HG03135 (cell line): ENCODE data around the gene PITPNC1.
"Not testable (repeated sequence)": the region's sequence is repeated elsewhere in the genome, so short reads cannot be mapped to it uniquely, and the experiment has no call there.

Experiments
- ATAC-seq: cut with Tn5 transposase; IDR thresholded peaks from one replicate; pipeline ENCODE4 v1.9.1; 2021; ENCODE audit warnings: mild to moderate bottlenecking, moderate library complexity; ENCODE audit not compliant: unreplicated experiment

The PITPNC1 gene

DNA sequence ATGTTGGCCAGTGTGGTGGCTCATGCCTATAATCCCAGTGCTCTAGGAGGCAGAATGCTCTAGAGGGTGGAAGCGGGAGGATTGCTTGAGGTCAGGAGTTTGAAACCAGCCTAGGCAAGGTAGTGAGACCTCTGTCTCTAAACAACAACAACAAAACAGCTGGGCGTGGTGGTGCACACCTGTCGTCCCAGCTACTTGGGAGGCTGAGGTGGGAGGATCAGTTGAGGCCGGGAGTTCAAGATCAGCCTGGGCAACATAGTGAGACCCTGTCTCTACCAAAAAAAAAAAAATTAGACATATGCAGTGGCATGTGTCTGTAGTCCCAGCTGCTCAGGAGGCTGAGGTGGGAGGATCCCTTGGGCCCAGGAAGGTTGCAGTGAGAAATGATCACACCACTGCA is 53.4 kb downstream of the PITPNC1 start:
- ATAC-seq, result not testable (repeated sequence)

GRCh38 chr17:67431249-67432015 is 54.4 kb downstream of the PITPNC1 start:
- no peak for ATAC-seq

DNA sequence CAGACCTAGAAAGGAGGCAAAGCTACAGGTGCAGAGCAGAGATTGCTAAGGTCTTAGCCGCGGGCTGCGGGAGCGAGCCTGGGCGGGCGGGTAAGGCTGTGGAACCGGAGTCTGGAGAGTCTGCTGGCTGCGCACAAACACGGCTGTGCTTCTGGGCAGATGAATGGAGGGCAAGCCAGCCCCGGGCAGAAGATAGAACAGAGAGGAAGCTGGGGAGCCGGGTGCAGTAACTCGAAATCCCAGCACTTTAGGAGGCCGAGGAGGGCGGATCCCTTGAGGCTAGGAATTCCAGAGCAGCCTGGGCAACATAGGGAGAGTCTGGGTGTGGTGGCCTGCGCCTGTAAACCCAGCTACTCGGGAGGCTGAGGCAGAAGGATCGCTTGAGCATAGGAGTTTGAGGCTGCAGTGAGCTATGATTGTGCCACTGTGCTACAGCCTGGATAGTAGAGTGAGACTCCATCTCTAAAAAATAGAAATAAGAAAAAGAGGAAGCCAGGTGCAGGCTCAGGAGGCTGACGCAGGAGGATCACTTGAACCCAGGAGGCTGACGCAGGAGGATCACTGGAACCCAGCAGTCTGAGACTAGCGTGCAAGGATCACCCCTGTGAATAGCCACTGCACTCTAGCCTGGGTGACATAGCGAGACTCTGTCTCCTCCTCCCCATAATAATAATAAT is 56.3 kb downstream of the PITPNC1 start:
- ATAC-seq, result no peak

GRCh38 chr17:67434061-67434525 is 57.0 kb downstream of the PITPNC1 start:
- ATAC-seq, result no peak

GRCh38 chr17:67435122-67435521 is 58.0 kb downstream of the PITPNC1 start:
- no peak for ATAC-seq

- ATAC-seq, result no peak
Observed at GRCh38 chr17:67435786-67436185, 58.7 kb downstream of the PITPNC1 start.

DNA sequence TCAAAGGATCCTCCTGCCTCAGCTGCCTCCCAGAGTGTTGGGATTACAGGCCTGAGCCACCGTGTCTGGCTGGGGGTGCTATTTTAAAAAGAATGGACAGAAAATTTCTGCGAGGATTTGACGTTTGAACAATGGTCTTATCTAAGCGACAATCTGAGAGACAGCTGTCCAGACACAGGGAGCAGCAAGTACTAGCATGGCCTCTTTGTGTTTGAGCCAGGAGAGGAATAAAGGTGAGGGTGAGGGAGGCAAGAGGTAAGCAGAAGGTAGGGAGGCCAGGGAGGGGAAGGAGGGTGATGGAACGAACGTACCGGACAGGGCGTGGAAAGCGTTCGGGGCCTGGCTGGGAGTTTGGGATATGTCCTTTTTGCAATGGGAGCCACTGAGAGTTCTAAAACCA is 59.2 kb downstream of the PITPNC1 start:
- no peak for ATAC-seq

GRCh38 chr17:67438667-67439066 is 61.6 kb downstream of the PITPNC1 start:
- ATAC-seq, result no peak

DNA sequence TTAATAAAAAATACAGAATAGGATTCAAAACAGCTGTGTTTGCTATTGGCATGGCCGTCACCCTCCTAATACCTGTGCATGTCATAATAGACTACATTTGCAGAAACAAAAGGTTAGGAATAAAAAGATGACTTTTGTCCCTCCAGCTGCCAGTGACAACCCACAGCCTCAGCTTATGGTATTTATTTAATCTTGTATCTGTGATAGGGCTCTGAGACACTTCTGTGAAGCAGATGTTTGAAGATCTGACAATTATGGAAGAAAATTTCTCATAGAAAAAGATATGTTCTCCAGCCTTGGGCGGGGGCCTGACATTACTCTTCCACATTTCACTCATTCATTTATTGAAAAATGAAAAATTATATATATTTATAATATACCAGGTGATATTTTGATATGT is 62.2 kb downstream of the PITPNC1 start:
- no peak for ATAC-seq

DNA sequence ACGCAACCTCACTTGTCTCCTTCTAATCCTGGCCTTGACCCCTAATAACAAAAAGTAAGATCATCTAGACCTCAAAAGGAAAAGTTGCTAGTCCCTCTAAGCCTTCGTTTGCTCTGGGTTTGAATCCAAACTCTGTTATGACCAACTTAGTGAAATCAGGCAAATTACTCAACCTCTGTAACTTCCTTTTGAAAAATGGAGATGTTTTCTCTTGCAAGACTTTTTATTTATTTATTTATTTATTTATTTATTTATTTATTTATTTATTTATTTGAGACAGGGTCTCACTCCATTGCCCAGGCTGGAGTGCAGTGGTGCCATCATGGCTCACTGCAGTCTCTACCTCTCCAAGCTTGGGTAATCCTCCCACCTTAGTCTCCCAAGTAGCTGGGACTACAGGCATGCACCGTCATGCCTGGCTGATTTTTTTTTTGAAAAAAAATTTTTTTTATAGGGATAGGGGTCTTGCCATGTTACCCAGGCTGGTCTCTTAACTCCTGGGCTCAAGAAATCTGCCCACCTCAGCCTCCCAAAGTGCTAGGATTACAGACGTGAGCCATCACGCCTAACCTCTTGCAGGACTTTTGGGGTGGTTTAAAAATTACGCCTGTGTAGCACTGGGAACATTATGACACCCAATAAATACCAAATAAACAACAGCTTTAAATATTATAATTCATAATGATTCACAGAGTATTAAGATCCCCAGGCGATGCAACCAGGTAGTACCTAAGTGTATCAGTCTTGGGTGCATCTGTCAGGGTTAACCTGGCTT is 63.4 kb downstream of the PITPNC1 start:
- ATAC-seq, result no peak

DNA sequence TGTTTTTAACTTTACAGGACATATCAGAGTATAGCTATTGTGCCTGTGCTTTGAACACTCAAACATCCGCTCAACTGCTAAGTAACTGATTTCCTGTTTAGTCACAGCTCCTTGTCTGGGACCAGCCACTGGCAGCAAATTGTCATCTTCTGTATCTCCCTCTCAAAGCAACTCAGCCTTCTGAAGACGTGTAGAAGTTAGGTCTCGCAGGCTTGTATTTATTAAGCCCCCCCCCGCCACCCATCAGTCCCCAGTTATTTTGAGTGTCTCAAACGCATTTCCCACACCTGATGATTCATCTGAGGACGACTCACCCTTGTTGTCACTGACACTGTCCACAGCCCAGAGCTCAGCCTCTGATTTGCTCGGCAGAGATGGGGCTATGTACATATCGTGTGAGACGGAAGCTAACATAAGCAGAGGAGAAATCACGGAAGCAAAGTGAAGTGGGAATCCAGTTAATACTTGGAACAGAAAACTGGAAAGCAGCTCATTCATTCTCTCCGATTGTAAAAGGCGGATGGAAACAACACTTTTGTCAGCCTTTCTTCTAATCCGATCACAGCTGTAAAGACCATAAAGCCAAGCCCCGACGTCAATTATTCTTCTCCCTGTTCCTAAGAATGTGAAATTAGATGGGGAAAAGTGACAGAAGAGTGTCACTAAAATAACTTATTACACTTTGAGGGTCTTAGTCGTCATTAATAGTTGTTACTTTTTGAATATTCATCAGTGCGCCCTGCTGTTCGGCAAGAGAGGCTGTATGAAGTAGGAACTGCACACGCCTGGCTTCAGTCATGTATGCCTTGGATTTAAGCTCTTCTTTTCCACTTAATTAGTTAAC is 64.2 kb downstream of the PITPNC1 start:
- ATAC-seq, result no peak

- ATAC-seq, result no peak
Observed at GRCh38 chr17:67441896-67442219, 64.8 kb downstream of the PITPNC1 start.

DNA sequence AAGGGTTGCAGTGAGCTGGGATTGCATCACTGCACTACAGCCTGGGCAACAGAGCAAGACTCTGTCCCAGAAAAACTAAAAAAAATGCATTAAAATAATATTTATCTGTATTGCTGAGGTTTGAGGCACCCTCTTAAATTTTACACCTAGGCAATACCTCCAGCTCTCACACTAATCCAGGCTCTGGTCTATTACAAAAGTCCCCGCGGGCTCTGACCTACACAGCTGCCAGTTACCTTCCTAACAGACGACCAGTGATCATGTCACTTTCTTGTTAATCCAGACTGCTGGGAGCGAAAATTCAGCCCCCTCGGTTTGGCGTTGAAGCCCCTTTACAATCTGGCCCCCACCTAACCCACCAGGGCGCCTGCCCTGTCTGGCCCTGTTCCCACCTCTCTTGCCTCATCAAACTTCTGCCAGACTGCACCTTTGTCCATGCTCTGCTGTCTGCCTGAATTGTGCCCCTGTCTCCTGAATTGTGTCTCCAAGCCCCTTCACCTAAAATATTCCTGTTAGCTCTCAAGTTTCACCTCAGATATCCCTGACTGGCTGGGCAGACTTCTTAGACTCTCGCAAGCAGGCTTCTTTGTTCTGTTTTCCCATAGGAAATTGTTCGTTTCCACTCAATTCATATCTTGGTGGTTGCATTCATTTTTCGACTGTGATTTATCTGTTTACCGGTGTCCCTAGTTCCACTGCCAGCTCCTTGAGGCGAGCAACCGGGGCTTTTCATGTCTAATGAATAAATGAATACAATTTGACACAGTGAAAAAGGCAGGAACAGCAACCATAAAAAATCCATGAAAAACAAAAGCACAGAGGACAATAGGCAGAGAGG is 65.9 kb downstream of the PITPNC1 start:
- ATAC-seq, result no peak

DNA sequence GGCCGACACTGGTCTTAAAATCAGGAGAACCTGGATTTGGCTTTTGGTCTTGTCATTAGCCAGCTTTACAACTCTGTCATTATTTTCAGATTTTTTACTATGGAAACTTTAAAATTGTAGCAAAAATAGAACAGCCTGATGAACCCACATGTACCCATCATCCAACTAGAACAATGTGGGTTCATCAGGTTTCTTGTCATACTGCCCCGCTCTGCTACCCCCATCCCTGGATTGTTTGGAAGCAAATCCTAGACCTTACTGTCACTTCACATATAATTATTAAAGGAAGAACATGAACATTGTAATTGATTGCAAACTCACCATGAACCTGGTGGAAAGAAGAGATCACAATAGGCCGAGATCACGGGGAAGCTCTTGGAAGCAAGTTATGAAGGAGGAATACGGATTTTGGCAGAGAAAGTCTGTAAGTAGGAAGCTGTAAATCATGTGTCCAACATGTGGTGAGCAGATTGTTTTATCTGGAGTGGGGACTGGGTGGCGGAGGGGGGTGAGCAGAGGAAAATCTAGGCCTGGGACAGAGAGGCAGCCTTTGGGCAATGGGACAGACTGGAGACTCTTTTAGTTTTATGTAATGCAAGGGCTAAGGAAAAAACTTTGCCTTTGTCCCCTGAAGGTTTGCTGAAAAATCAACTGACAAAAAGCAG is 67.0 kb downstream of the PITPNC1 start:
- ATAC-seq, result no peak

GRCh38 chr17:67448449-67448848 is 71.4 kb downstream of the PITPNC1 start:
- ATAC-seq, result no peak

DNA sequence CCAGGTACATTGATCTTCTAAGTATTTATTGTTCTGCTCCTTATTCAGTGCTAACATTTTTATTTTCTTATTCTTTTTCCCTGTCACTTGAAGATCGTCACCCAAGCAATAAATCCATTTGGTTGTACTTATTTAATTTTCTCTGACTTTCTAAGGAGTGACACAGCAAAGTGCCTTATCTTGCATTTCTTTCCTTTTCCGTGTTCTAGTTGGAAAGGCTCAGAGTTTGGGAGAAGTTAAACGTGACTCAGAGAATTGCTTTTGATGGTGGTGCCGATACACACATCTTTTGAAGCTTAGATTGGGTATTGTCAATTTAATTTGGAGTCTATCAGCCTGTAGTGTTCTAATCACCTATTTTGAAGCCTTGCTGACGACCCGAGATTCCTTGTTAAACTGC is 72.0 kb downstream of the PITPNC1 start:
- ATAC-seq, result no peak

DNA sequence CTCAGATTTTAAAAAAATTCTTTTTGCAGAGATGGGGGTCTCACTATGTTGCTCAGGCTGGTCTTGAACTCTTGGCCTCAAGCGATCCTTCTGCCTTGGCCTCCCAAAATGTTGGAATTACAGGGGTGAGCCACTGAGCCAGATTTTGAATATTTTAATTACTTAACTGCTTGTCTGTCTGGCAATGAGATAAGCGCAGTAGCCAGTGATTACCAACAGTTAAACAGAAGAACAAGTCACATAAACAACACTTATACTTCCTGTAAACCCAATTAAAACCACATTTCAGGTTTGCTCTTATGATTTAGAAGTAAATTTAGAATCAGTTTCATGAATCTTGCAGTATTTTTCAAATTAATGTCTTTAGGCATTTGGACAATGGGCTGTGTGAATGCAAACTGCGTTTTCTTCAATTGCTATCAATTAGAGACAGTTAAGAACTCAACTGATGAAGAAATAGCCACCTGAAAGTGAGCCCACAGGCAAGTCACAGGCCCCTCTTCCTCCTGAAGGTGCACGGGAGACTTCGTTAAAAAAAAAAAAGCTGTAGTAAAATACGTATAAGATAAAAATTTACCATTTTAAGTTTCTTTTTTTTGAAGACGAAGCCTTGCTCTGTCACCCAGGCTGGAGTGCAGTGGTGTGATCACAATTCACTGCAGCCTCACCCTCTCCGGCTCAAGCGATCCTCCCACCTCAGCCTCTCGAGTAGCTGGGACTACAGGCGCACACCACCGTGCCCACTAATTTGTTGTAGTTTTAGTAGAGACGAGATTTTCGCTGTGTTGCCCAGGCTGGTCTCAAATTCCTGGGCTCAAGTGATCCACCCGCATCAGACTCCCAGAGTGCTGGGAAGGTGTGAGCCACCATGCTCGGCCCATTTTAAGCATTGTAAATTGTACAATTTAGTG is 73.0 kb downstream of the PITPNC1 start:
- no peak for ATAC-seq
